HFF-Myc (cell line): ENCODE data around the gene SLC16A7.
A peak's percentile ranks its signal among the peaks of the same experiment; 100 is the strongest.

ENCODE experiments used
- DNase-seq: peaks from one replicate; pipeline ENCODE4 v3.0.0-alpha.2; 2011; ENCODE audit warnings: low read depth; ENCODE audit errors: extremely low read depth
- H3K4me3 ChIP-seq: replicated peaks from 2 replicates; pipeline ENCODE4 v1.5.1; 2011; ENCODE audit warnings: low read depth, mild to moderate bottlenecking, control low read depth, low read length
- CTCF ChIP-seq: IDR thresholded peaks from 2 replicates; pipeline ENCODE4 v1.5.1; 2012; ENCODE audit warnings: mild to moderate bottlenecking, low read depth, low read length, control low read depth; ENCODE audit errors: missing control alignments

SLC16A7 gene

GRCh38 chr12:59812716-59813115 is 216.9 kb downstream of the SLC16A7 start:
- H3K4me3 ChIP-seq: no peak overlapping the region
- TF ChIP-seq CTCF: no peak
- DNase-seq: no peak

- no peak for TF ChIP-seq CTCF
- peak; percentile 58 for DNase-seq
- no peak overlapping the region for H3K4me3 ChIP-seq
Measured at GRCh38 chr12:59820594-59821011, 224.8 kb downstream of the SLC16A7 start.

- no peak for TF ChIP-seq CTCF
- no peak for DNase-seq
- H3K4me3 ChIP-seq: no peak overlapping the region
Measured at GRCh38 chr12:59823567-59823966, 227.7 kb downstream of the SLC16A7 start.

GRCh38 chr12:59827767-59828166 is 231.9 kb downstream of the SLC16A7 start:
- H3K4me3 ChIP-seq: no peak overlapping the region
- no peak for DNase-seq
- TF ChIP-seq CTCF: no peak

- no peak for DNase-seq
- H3K4me3 ChIP-seq: no peak overlapping the region
- no peak for TF ChIP-seq CTCF
Measured at GRCh38 chr12:59828521-59828920, 232.7 kb downstream of the SLC16A7 start.

GRCh38 chr12:59833408-59833807 is 237.6 kb downstream of the SLC16A7 start:
- TF ChIP-seq CTCF: no peak
- no peak for DNase-seq
- no peak overlapping the region for H3K4me3 ChIP-seq

GRCh38 chr12:59834659-59835474 is 239.0 kb downstream of the SLC16A7 start:
- H3K4me3 ChIP-seq: no peak overlapping the region
- no peak for DNase-seq
- TF ChIP-seq CTCF: peak; percentile 30
